SU-DHL-6 (cell line): Measurements from ENCODE around the gene GULP1.

ENCODE experiments used
- H2AFZ ChIP-seq: fragments of 200-600 bp; sonication (generic); 2 replicates; pipeline ENCODE4 v1.6.1; 2014; ENCODE audit warnings: low read depth, mild to moderate bottlenecking, moderate library complexity, mixed read lengths, antibody characterized with exemption, low read length; ENCODE audit not compliant: severe bottlenecking
- H3F3A ChIP-seq: fragments of 200-600 bp; shearing (Covaris generic); 2 replicates; pipeline ENCODE4 v1.6.0; 2016; ENCODE audit warnings: antibody characterized with exemption, mild to moderate bottlenecking; ENCODE audit not compliant: insufficient read depth
- H3K27ac ChIP-seq: fragments of 200-600 bp; sonication (generic); 2 replicates; pipeline ENCODE4 v1.5.1; 2016; ENCODE audit warnings: low read depth, mild to moderate bottlenecking, low read length, moderate library complexity, mixed read lengths
- H3K27me3 ChIP-seq: fragments of 200-600 bp; sonication (generic), shearing (Covaris generic); 2 replicates; pipeline ENCODE4 v1.6.0; 2014; ENCODE audit warnings: mild to moderate bottlenecking, low read length
- H3K36me3 ChIP-seq: fragments of 200-600 bp; sonication (generic); 2 replicates; pipeline ENCODE4 v1.6.1; 2014; ENCODE audit warnings: mild to moderate bottlenecking, low read length, mixed read lengths
- H3K4me2 ChIP-seq: fragments of 300-600, 200-600 bp; shearing (Covaris generic), sonication (generic); 2 replicates; pipeline ENCODE4 v1.6.0; 2014; ENCODE audit warnings: low read length, low read depth, mild to moderate bottlenecking; ENCODE audit not compliant: poor library complexity, severe bottlenecking
- H3K4me3 ChIP-seq: fragments of 200-600 bp; sonication (generic); 2 replicates; pipeline ENCODE4 v1.5.1; 2014; ENCODE audit warnings: antibody characterized with exemption, low read length, mild to moderate bottlenecking, mixed read lengths; ENCODE audit not compliant: insufficient read depth, poor library complexity, severe bottlenecking
- H3K79me2 ChIP-seq: fragments of 200-600 bp; sonication (generic); 2 replicates; pipeline ENCODE4 v1.6.1; 2014; ENCODE audit warnings: mild to moderate bottlenecking, low read length, moderate library complexity; ENCODE audit not compliant: insufficient read depth
- H3K9ac ChIP-seq: fragments of 200-600 bp; sonication (generic); 2 replicates; pipeline ENCODE4 v1.7.0; 2014; ENCODE audit warnings: mild to moderate bottlenecking, low read length
- H3K9me2 ChIP-seq: fragments of 200-600 bp; sonication (generic); replicated peaks from 2 replicates; pipeline ENCODE4 v1.6.1; 2014; ENCODE audit warnings: low read length; ENCODE audit not compliant: insufficient read depth
- H3K9me3 ChIP-seq: fragments of 200-600 bp; sonication (generic); 2 replicates; pipeline ENCODE4 v1.6.1; 2014; ENCODE audit warnings: low read length, mixed read lengths; ENCODE audit not compliant: insufficient read depth
- H4K20me1 ChIP-seq: fragments of 200-600 bp; sonication (generic); 2 replicates; pipeline ENCODE4 v1.6.1; 2014; ENCODE audit warnings: low read depth, mild to moderate bottlenecking, antibody characterized with exemption, low read length, moderate library complexity, mixed read lengths
- CTCF ChIP-seq: fragments of 200-600 bp; sonication (generic); IDR thresholded peaks from one replicate; pipeline ENCODE4 v1.5.1; 2017; ENCODE audit warnings: antibody characterized with exemption, mild to moderate bottlenecking, low read length, moderate library complexity; ENCODE audit not compliant: insufficient read depth, poor library complexity, severe bottlenecking
- EZH2phosphoT487 ChIP-seq: fragments of 200-600 bp; sonication (generic), shearing (Covaris generic); conservative IDR thresholded peaks from 2 replicates; pipeline ENCODE4 v1.6.1; 2018; ENCODE audit warnings: mild to moderate bottlenecking, antibody characterized with exemption, low read length, moderate library complexity, mixed read lengths

GULP1 gene

GRCh38 chr2:188306271-188306670, 14.6 kb downstream of the GULP1 start:
- Histone ChIP-seq H3K9ac (no peak overlapping the region), H4K20me1 (no peaks in the 10 kb centered on the region), H3K4me3 (no peak overlapping the region), H3K9me3 (no peaks in the 10 kb centered on the region), H3K79me2 (no peaks in the 10 kb centered on the region), H3K27me3 (no peaks in the 10 kb centered on the region), H2AFZ (no peak overlapping the region), H3K4me2 (no peak overlapping the region), H3F3A (no peaks in the 10 kb centered on the region), H3K36me3 (no peaks in the 10 kb centered on the region), H3K9me2 (no peaks in the 10 kb centered on the region), H3K27ac (no peak overlapping the region)
- TF ChIP-seq EZH2phosphoT487: no peak
- TF ChIP-seq CTCF: no peak

- Histone ChIP-seq H3K9ac (no peak overlapping the region), H3K27ac (no peak overlapping the region), H3K4me2 (no peak overlapping the region), H3K9me3 (no peaks in the 10 kb centered on the region), H4K20me1 (no peaks in the 10 kb centered on the region), H3K9me2 (no peaks in the 10 kb centered on the region), H3K36me3 (no peaks in the 10 kb centered on the region), H3K79me2 (no peaks in the 10 kb centered on the region), H3K4me3 (no peak overlapping the region), H2AFZ (no peak overlapping the region), H3F3A (no peaks in the 10 kb centered on the region), H3K27me3 (no peaks in the 10 kb centered on the region)
- TF ChIP-seq CTCF (no peak), EZH2phosphoT487 (no peak)
Observed at GRCh38 chr2:188307850-188308283, 16.2 kb downstream of the GULP1 start.

GRCh38 chr2:188308483-188308882, 16.8 kb downstream of the GULP1 start:
- Histone ChIP-seq H3K9me3 (no peaks in the 10 kb centered on the region), H3F3A (no peaks in the 10 kb centered on the region), H3K27me3 (no peaks in the 10 kb centered on the region), H4K20me1 (no peaks in the 10 kb centered on the region), H3K9ac (no peak overlapping the region), H3K79me2 (no peaks in the 10 kb centered on the region), H3K9me2 (no peaks in the 10 kb centered on the region), H3K36me3 (no peaks in the 10 kb centered on the region), H3K4me3 (no peak overlapping the region), H3K4me2 (no peak overlapping the region), H3K27ac (no peak overlapping the region), H2AFZ (no peak overlapping the region)
- TF ChIP-seq EZH2phosphoT487: no peak
- no peak for TF ChIP-seq CTCF
